ENCODE measurements around the gene ATG4B. TPM values are rescaled to one million over a fixed set of nuclear protein-coding genes. Genes with fewer than 3 reads are reported as not detected.

ATG4B gene
- total RNA-seq, 1 donor from 2014 or later, result 124 TPM

- Mint-ChIP-seq H3K4me1 (ENCODE audit: unreplicated experiment) (peaks cover 13% of the 10 kb centered on the region), H3K27ac (ENCODE audit: unreplicated experiment) (peak overlapping the region; percentile 93), H3K4me3 (ENCODE audit: unreplicated experiment) (peak overlapping the region; percentile 49), H3K9me3 (ENCODE audit: unreplicated experiment) (no peaks in the 10 kb centered on the region), H3K36me3 (ENCODE audit: low read depth, unreplicated experiment) (peaks cover 19% of the 10 kb centered on the region), H3K27me3 (ENCODE audit: unreplicated experiment) (peaks cover 7% of the 10 kb centered on the region)
- no peak for DNase-seq (ENCODE audit: low spot score)
- no peak for TF ChIP-seq CTCF (IDR thresholded peaks at IDR 0.05; ENCODE audit: unreplicated experiment)
These were observed 19.9 kb upstream of the ATG4B start for GRCh38 chr2:241617431-241618154.

GRCh38 chr2:241618296-241618805, 19.1 kb upstream of the ATG4B start:
- H3K27me3 Mint-ChIP-seq (ENCODE audit: unreplicated experiment), result peaks cover 7% of the 10 kb centered on the region
- H3K36me3 Mint-ChIP-seq (ENCODE audit: low read depth, unreplicated experiment), result peaks cover 19% of the 10 kb centered on the region
- TF ChIP-seq CTCF (IDR thresholded peaks at IDR 0.05; ENCODE audit: unreplicated experiment), result no peak
- DNase-seq (ENCODE audit: low spot score), result no peak
- no peaks in the 10 kb centered on the region for H3K9me3 Mint-ChIP-seq (ENCODE audit: unreplicated experiment)
- peak overlapping the region; percentile 7 for H3K4me3 Mint-ChIP-seq (ENCODE audit: unreplicated experiment)
- H3K27ac Mint-ChIP-seq (ENCODE audit: unreplicated experiment), result peak overlapping the region; percentile 93
- peaks cover 13% of the 10 kb centered on the region for H3K4me1 Mint-ChIP-seq (ENCODE audit: unreplicated experiment)

GRCh38 chr2:241618829-241619228, 18.7 kb upstream of the ATG4B start:
- no peak for TF ChIP-seq CTCF (IDR thresholded peaks at IDR 0.05; ENCODE audit: unreplicated experiment)
- H3K27ac Mint-ChIP-seq (ENCODE audit: unreplicated experiment), result peak overlapping the region; percentile 93
- H3K4me3 Mint-ChIP-seq (ENCODE audit: unreplicated experiment), result no peak overlapping the region
- H3K36me3 Mint-ChIP-seq (ENCODE audit: low read depth, unreplicated experiment), result peaks cover 19% of the 10 kb centered on the region
- H3K9me3 Mint-ChIP-seq (ENCODE audit: unreplicated experiment), result no peaks in the 10 kb centered on the region
- peaks cover 9% of the 10 kb centered on the region for H3K27me3 Mint-ChIP-seq (ENCODE audit: unreplicated experiment)
- peaks cover 13% of the 10 kb centered on the region for H3K4me1 Mint-ChIP-seq (ENCODE audit: unreplicated experiment)
- DNase-seq (ENCODE audit: low spot score), result no peak

GRCh38 chr2:241619597-241620418, 17.7 kb upstream of the ATG4B start:
- Mint-ChIP-seq H3K27me3 (ENCODE audit: unreplicated experiment) (peaks cover 9% of the 10 kb centered on the region), H3K27ac (ENCODE audit: unreplicated experiment) (no peak overlapping the region), H3K36me3 (ENCODE audit: low read depth, unreplicated experiment) (peaks cover 18% of the 10 kb centered on the region), H3K9me3 (ENCODE audit: unreplicated experiment) (no peaks in the 10 kb centered on the region), H3K4me3 (ENCODE audit: unreplicated experiment) (peak overlapping the region; percentile 65), H3K4me1 (ENCODE audit: unreplicated experiment) (peaks cover 13% of the 10 kb centered on the region)
- DNase-seq (ENCODE audit: low spot score), result no peak
- no peak for TF ChIP-seq CTCF (IDR thresholded peaks at IDR 0.05; ENCODE audit: unreplicated experiment)

- TF ChIP-seq CTCF (IDR thresholded peaks at IDR 0.05; ENCODE audit: unreplicated experiment), result no peak
- DNase-seq (ENCODE audit: low spot score), result no peak
- no peak overlapping the region for H3K27ac Mint-ChIP-seq (ENCODE audit: unreplicated experiment)
- peaks cover 13% of the 10 kb centered on the region for H3K4me1 Mint-ChIP-seq (ENCODE audit: unreplicated experiment)
- no peak overlapping the region for H3K4me3 Mint-ChIP-seq (ENCODE audit: unreplicated experiment)
- H3K36me3 Mint-ChIP-seq (ENCODE audit: low read depth, unreplicated experiment), result peaks cover 16% of the 10 kb centered on the region
- H3K27me3 Mint-ChIP-seq (ENCODE audit: unreplicated experiment), result peaks cover 6% of the 10 kb centered on the region
- no peaks in the 10 kb centered on the region for H3K9me3 Mint-ChIP-seq (ENCODE audit: unreplicated experiment)
These were observed 17.1 kb upstream of the ATG4B start for GRCh38 chr2:241620419-241620769.

Measured in endothelial cell (in vitro differentiated cells).